GM20431 (cell line): ENCODE measurements around the gene SH2D1A.
"Not testable (repeated sequence)": the region's sequence is repeated elsewhere in the genome, so short reads cannot be mapped to it uniquely, and the experiment has no call there.

Experiments used
- in situ Hi-C: fragments of 300-500 bp; cut with MseI, MboI; formaldehyde crosslinking; loops from one replicate; pipeline ENCODE4 v1.15.0; 2020; ENCODE audit warnings: low sequenced_read_pairs; ENCODE audit not compliant: unreplicated experiment

The SH2D1A gene

GRCh38 chrX:124348182-124348581, 1.8 kb downstream of the SH2D1A start:
- in situ Hi-C loops, result no loop called here

DNA sequence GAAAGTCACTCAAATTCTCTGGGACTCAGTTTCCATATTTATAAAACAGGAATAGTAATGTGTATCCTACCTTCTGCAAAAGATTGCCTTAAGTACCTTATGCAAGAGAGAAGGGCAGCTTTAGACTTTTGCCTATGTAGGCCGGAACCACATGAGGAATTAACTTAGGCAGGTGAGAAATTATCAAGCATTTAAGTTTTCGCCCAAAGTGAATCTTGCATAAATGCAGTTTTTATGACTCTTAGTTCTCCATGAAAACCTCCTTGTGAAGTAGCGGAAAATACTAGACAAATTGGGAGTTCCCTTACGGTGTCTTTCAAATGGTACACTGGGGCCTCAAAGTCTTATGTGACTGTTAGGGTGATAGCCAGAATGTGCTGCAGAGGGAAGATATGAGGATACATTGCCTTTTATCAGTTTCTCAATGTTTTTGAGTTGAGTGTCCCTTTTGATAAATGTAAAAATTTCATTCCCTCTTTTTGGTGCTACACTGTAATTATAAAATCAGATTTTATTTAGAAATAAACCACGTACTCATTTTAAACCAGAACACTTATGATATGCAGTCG, 2.6 kb downstream of the SH2D1A start:
- in situ Hi-C loops, result no loop called here

- in situ Hi-C loops, result no loop called here
These were observed 8.3 kb downstream of the SH2D1A start for GRCh38 chrX:124354648-124355047.

GRCh38 chrX:124358800-124359383, 12.5 kb downstream of the SH2D1A start:
- in situ Hi-C loops, result no loop called here

DNA sequence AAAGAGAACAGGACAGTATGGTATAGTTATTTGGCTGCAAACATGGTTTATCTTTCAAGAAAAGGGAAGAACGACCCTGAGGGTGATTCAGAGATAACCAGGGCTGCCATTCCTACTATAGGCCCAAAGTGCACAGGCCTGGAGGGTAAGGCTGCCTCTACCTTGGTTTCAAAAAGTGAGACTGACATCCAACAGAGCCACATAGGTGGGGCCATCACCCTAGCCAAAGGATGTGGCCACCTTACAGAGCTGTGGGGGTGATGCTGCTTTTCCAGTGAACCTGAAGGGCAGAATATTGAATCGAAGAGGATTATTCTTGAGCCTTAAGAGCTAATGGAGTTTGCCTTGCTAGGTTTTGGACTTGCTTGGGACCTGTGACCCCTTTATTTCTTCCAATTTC, 15.7 kb downstream of the SH2D1A start:
- in situ Hi-C loops, result no loop called here

- in situ Hi-C loops, result no loop called here
These were observed 16.4 kb downstream of the SH2D1A start for GRCh38 chrX:124362761-124363160.

- in situ Hi-C loops, result no loop called here
These were observed 23.4 kb downstream of the SH2D1A start for GRCh38 chrX:124369722-124370121.

DNA sequence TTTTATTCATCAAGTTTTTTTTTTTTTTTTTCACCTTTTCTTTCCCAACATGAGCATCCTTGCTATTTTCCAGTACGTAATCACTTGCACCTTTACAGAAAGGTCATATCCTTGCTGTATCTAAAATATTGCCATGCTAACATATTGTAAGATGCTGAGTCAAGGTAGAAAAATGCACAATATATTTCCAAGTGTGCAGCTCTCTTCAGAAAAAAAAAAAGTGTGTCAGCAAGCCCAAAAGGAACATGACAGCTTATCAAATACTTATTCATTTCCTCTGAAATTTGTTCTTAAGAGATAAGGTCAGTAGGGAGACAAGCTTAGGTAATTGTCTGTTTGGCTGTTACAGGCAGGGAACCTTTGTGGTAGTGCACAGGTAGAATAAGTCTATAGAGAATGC, 27.0 kb downstream of the SH2D1A start:
- in situ Hi-C loops, result no loop called here

DNA sequence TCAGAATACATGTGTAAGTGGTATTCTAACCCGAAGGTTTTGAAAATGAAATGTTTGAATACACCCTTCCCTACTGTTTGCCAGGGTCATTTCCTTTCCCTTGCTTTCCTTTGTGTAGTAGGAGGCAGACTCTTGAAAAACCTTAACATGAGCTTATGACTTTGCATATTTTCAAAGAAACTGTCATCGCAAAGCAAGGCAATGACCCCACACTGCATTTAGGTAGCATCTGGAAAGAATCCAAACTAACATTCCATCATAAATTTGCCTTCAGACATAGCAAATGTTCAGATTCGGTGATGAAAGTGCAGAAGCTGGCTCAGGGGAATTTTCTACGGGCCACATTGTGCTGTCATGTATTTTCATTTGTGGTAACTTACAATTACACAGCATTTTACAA, 32.3 kb downstream of the SH2D1A start:
- in situ Hi-C loops, result no loop called here

GRCh38 chrX:124383354-124383753, 37.0 kb downstream of the SH2D1A start:
- in situ Hi-C loops, result no loop called here

- in situ Hi-C loops, result no loop called here
These were observed 40.0 kb downstream of the SH2D1A start for GRCh38 chrX:124386401-124386800.

GRCh38 chrX:124388562-124388961, 42.2 kb downstream of the SH2D1A start:
- in situ Hi-C loops, result no loop called here

- in situ Hi-C loops, result no loop called here
These were observed 46.4 kb downstream of the SH2D1A start for GRCh38 chrX:124392794-124393193.

DNA sequence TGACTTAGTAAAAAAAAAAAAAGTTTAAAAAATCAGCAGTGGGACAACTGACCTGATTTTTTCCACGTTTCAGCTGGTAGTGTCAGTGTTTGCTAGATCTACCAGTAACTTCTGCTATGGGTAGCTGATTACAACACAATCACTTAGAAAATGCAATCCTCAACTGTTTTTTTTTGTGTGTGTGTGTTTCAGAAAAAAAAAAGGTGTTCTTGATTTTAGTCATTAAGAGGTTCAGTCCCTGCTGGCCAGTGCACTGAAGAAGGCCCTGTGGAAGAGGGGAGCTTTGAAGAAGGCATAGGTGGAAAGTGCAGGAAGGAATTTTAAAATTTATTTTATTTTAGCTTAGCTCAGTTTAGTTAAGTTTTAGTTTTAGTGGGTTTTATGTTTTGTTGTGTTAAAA, 46.9 kb downstream of the SH2D1A start:
- in situ Hi-C loops, result no loop called here

- in situ Hi-C loops, result no loop called here
These were observed 47.3 kb downstream of the SH2D1A start for GRCh38 chrX:124393659-124394058.

DNA sequence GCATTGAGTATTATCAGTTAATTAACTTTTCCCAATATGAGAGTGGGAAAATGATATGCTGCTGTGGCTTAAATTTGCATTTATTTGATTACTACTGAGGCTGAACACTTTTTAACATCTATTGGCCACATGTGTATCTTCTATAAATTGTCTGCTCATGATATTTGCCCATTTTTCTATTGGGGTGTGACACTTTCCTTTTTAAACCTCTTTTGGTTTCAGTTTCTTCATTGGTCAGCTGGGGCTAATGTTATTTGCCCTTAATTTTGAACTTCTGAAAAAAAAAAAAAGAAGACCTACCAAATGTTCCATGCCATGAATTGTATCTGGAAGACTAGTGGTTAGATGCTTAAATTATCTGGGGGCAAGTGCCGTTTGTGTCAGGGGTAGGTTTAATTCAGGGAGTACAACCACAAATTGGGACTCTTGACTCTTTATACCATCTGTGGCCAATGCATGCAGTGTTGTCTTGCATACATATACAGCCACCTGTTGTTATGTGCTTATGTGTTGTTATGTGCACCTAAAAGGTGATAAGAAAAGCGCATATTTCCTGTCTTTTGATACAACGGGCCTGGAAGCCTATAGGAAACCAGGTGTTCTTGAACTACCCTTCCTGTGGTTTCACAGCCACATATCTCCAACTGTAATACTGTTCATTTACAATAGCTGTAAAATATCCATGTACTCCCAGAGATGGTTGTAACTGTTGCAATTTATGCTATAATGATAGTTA, 49.0 kb downstream of the SH2D1A start:
- in situ Hi-C loops, result no loop called here

- in situ Hi-C loops, result no loop called here
These were observed 55.3 kb downstream of the SH2D1A start for GRCh38 chrX:124401696-124402095.

- in situ Hi-C loops, result no loop called here
These were observed 59.5 kb downstream of the SH2D1A start for GRCh38 chrX:124405868-124406267.

DNA sequence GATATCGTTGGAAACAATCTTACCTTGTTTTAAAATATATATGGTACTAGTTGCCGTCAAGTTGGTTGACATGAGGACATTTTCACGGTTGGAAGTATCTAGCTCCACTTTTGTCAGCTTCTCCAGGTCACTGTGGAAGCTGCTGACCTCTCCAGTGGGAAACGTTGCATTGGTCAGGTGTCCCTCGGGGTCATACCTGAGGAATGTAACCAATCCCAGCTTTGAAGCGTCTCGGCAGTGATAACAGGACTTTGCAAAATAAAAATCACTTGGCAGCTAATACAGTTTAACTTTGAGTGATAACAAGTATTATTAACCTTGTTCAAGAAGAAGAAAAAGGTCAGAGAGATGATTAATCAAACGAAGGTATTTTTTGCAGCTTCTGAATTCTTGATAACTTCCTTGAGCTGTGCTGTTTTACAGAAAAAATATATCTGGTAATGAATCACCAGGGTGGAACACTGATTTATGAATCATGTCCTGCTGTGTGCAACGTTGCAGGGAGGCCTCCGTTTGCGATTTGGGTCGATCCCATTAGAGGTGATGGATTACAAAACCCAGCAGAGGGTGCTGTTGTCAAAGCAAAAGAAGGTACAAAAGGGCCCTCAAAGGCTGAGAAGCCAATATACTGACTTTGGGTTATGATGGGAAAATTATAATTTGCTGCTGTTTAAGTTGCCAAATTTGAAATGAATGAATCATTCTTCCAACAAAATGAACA, 60.1 kb downstream of the SH2D1A start:
- in situ Hi-C loops, result no loop called here

DNA sequence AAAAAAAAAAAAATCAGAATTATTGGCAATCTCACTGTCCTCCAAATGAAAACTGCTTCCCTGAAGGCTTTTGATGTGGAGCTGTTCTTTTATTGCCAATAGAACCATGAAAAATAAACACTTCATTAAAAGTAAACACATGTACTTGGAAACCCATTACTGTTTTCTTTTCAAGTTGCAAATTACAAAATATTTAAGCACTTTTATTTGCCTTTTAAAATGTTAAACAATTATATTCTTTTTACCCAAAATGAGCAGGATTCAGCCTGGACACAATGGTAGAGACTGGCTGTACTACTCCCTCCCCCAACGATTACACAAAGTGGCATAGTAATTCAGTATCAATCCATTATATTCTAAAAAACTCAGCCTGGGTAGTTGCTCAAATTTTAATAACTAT, 60.9 kb downstream of the SH2D1A start:
- in situ Hi-C loops, result no loop called here

- in situ Hi-C loops, result not testable (repeated sequence)
These were observed 62.0 kb downstream of the SH2D1A start for GRCh38 chrX:124408380-124408779.
